ENCODE results near the gene PI4KB.

The PI4KB gene

GRCh38 chr1:151346082-151346768, 19.0 kb upstream of the PI4KB start:
- no peak for DNase-seq

GRCh38 chr1:151344291-151344690, 17.1 kb upstream of the PI4KB start:
- no peak for DNase-seq

- DNase-seq: no peak
Observed at GRCh38 chr1:151343587-151343986, 16.4 kb upstream of the PI4KB start.

- no peak for DNase-seq
Observed at GRCh38 chr1:151342569-151342968, 15.4 kb upstream of the PI4KB start.

- DNase-seq: no peak
Observed at GRCh38 chr1:151342021-151342420, 14.8 kb upstream of the PI4KB start.

- peak; percentile 96 for DNase-seq
Observed at GRCh38 chr1:151340870-151341754, 13.9 kb upstream of the PI4KB start.

GRCh38 chr1:151336556-151336955, 9.3 kb upstream of the PI4KB start:
- DNase-seq: no peak

- DNase-seq: no peak
Observed at GRCh38 chr1:151334822-151335221, 7.6 kb upstream of the PI4KB start.

GRCh38 chr1:151327903-151328674, 873 bp upstream of the PI4KB start:
- DNase-seq: peak; percentile 88

GRCh38 chr1:151326619-151327222, 495 bp downstream of the PI4KB start:
- peak; percentile 66 for DNase-seq

- no peak for DNase-seq
Observed at GRCh38 chr1:151325646-151326429, 1.4 kb downstream of the PI4KB start.

- no peak for DNase-seq
Observed at GRCh38 chr1:151325231-151325630, 2.0 kb downstream of the PI4KB start.

GRCh38 chr1:151324390-151324930, 2.8 kb downstream of the PI4KB start:
- DNase-seq: no peak

GRCh38 chr1:151318975-151319374, 8.2 kb downstream of the PI4KB start:
- DNase-seq: no peak

- no peak for DNase-seq
Observed at GRCh38 chr1:151315565-151316235, 11.5 kb downstream of the PI4KB start.

- no peak for DNase-seq
Observed at GRCh38 chr1:151314137-151314875, 12.9 kb downstream of the PI4KB start.

- DNase-seq: no peak
Observed at GRCh38 chr1:151313501-151313900, 13.7 kb downstream of the PI4KB start.

GRCh38 chr1:151312826-151313225, 14.4 kb downstream of the PI4KB start:
- DNase-seq: no peak

- DNase-seq: no peak
Observed at GRCh38 chr1:151312411-151312810, 14.8 kb downstream of the PI4KB start.

- DNase-seq: no peak
Observed at GRCh38 chr1:151311589-151312331, 15.5 kb downstream of the PI4KB start.

Measured in NCI-H82 (cell line).